Activated CD8-positive, alpha-beta memory T cell treated with anti-CD3 and anti-CD28 coated beads, Interleukin-2, amount 50 U/mL, for 24 hours (primary cell): ENCODE measurements around the gene CD40.
"Not testable (repeated sequence)": the region's sequence is repeated elsewhere in the genome, so short reads cannot be mapped to it uniquely, and the experiment has no call there.

Experiments
- DNase-seq: peaks from one replicate; pipeline ENCODE4 v3.0.0-alpha.2; 2020; ENCODE audit errors: extremely low read depth

The CD40 gene

GRCh38 chr20:46117704-46118467 is at the start of gene CD40:
Gene CD40, plus strand, starts transcription at chr20:46118314. Its CDS starts 30 bp downstream, at chr20:46118344.
- peak; percentile 32 for DNase-seq

- DNase-seq, result no peak
Measured at GRCh38 chr20:46070215-46070900, 47.8 kb upstream of the CD40 start.

GRCh38 chr20:46071573-46071972 is 46.5 kb upstream of the CD40 start:
- no peak for DNase-seq

- no peak for DNase-seq
Measured at GRCh38 chr20:46073024-46073423, 45.1 kb upstream of the CD40 start.

GRCh38 chr20:46073443-46073842 is 44.7 kb upstream of the CD40 start:
- DNase-seq, result no peak

- no peak for DNase-seq
Measured at GRCh38 chr20:46074006-46074405, 44.1 kb upstream of the CD40 start.

- DNase-seq, result no peak
Measured at GRCh38 chr20:46076806-46077205, 41.3 kb upstream of the CD40 start.

GRCh38 chr20:46077642-46078305 is 40.3 kb upstream of the CD40 start:
- no peak for DNase-seq

GRCh38 chr20:46078954-46079353 is 39.2 kb upstream of the CD40 start:
- no peak for DNase-seq

- DNase-seq, result no peak
Measured at GRCh38 chr20:46081074-46081473, 37.0 kb upstream of the CD40 start.

GRCh38 chr20:46083101-46083500 is 35.0 kb upstream of the CD40 start:
- no peak for DNase-seq

GRCh38 chr20:46083531-46084061 is 34.5 kb upstream of the CD40 start:
- no peak for DNase-seq

- no peak for DNase-seq
Measured at GRCh38 chr20:46084805-46085178, 33.3 kb upstream of the CD40 start.

- no peak for DNase-seq
Measured at GRCh38 chr20:46085179-46085851, 32.8 kb upstream of the CD40 start.

- no peak for DNase-seq
Measured at GRCh38 chr20:46087161-46087560, 31.0 kb upstream of the CD40 start.

- no peak for DNase-seq
Measured at GRCh38 chr20:46088409-46089166, 29.5 kb upstream of the CD40 start.

- peak; percentile 23 for DNase-seq
Measured at GRCh38 chr20:46089167-46089416, 29.0 kb upstream of the CD40 start.

- peak; percentile 87 for DNase-seq
Measured at GRCh38 chr20:46089417-46090388, 28.4 kb upstream of the CD40 start, which contains the start of gene NCOA5. Gene NCOA5, minus strand, starts transcription at chr20:46089962. Its CDS starts 10,538 bp downstream, at chr20:46079424.

- not testable (repeated sequence) for DNase-seq
Measured at GRCh38 chr20:46091622-46092535, 26.2 kb upstream of the CD40 start.
